Effector memory CD4-positive, alpha-beta T cell (primary cell): ENCODE measurements around the gene MYO3B.
"Not testable (repeated sequence)": the region's sequence is repeated elsewhere in the genome, so short reads cannot be mapped to it uniquely, and the experiment has no call there.

Source experiments
- DNase-seq, 3 donors: peaks; one replicate each; pipeline ENCODE4 v3.0.0-alpha.2; 2020
- H3K27ac ChIP-seq: 2 replicates; pipeline ENCODE4 v1.7.0; 2013; ENCODE audit warnings: mild to moderate bottlenecking, low read length, moderate library complexity; ENCODE audit not compliant: insufficient read depth, poor library complexity, severe bottlenecking
- H3K27me3 ChIP-seq: replicated peaks from 2 replicates; pipeline ENCODE4 v1.7.0; 2013; ENCODE audit warnings: mild to moderate bottlenecking, low read length; ENCODE audit not compliant: insufficient read depth, control insufficient read depth, poor library complexity, severe bottlenecking
- H3K36me3 ChIP-seq: 2 replicates; pipeline ENCODE4 v1.7.0; 2013; ENCODE audit warnings: mild to moderate bottlenecking, low read length, moderate library complexity; ENCODE audit not compliant: control insufficient read depth, insufficient read depth
- H3K4me1 ChIP-seq: 2 replicates; pipeline ENCODE4 v1.7.0; 2013; ENCODE audit warnings: low read length, mild to moderate bottlenecking; ENCODE audit not compliant: control insufficient read depth, insufficient read depth, poor library complexity, severe bottlenecking
- H3K4me3 ChIP-seq: 2 replicates; pipeline ENCODE4 v1.7.0; 2013; ENCODE audit warnings: low read length, low read depth, mild to moderate bottlenecking; ENCODE audit not compliant: insufficient read depth, poor library complexity, severe bottlenecking
- H3K9me3 ChIP-seq: 2 replicates; pipeline ENCODE4 v1.7.0; 2013; ENCODE audit warnings: mild to moderate bottlenecking, low read length, moderate library complexity; ENCODE audit not compliant: control insufficient read depth

Gene MYO3B

GRCh38 chr2:170588729-170589128 lies 410.8 kb downstream of the MYO3B start:
- no peaks in the 10 kb centered on the region for H3K27me3 ChIP-seq
- H3K27ac ChIP-seq: no peak overlapping the region
- H3K4me1 ChIP-seq: no peaks in the 10 kb centered on the region
- H3K4me3 ChIP-seq: no peak overlapping the region
- no peaks in the 10 kb centered on the region for H3K9me3 ChIP-seq
- DNase-seq: no peak
- no peaks in the 10 kb centered on the region for H3K36me3 ChIP-seq

- Histone ChIP-seq H3K4me1 (no peaks in the 10 kb centered on the region), H3K27ac (no peak overlapping the region), H3K9me3 (no peaks in the 10 kb centered on the region), H3K4me3 (no peak overlapping the region), H3K27me3 (no peaks in the 10 kb centered on the region), H3K36me3 (no peaks in the 10 kb centered on the region)
- no peak for DNase-seq
These were observed 418.6 kb downstream of the MYO3B start for GRCh38 chr2:170596576-170596975.

- Histone ChIP-seq H3K4me3 (no peak overlapping the region), H3K4me1 (no peaks in the 10 kb centered on the region), H3K36me3 (no peaks in the 10 kb centered on the region), H3K9me3 (no peaks in the 10 kb centered on the region), H3K27me3 (no peaks in the 10 kb centered on the region), H3K27ac (no peak overlapping the region)
- no peak for DNase-seq
These were observed 420.1 kb downstream of the MYO3B start for GRCh38 chr2:170598067-170598395.

- H3K9me3 ChIP-seq: no peaks in the 10 kb centered on the region
- H3K4me1 ChIP-seq: no peaks in the 10 kb centered on the region
- no peaks in the 10 kb centered on the region for H3K27me3 ChIP-seq
- H3K36me3 ChIP-seq: no peaks in the 10 kb centered on the region
- no peak overlapping the region for H3K4me3 ChIP-seq
- DNase-seq: no peak
- no peak overlapping the region for H3K27ac ChIP-seq
These were observed 423.5 kb downstream of the MYO3B start for GRCh38 chr2:170601489-170601888.

- H3K4me1 ChIP-seq: no peaks in the 10 kb centered on the region
- no peaks in the 10 kb centered on the region for H3K9me3 ChIP-seq
- no peaks in the 10 kb centered on the region for H3K27me3 ChIP-seq
- H3K4me3 ChIP-seq: no peak overlapping the region
- no peak for DNase-seq
- H3K27ac ChIP-seq: no peak overlapping the region
- H3K36me3 ChIP-seq: no peaks in the 10 kb centered on the region
These were observed 427.9 kb downstream of the MYO3B start for GRCh38 chr2:170605862-170606261.

GRCh38 chr2:170607171-170607570 lies 429.2 kb downstream of the MYO3B start:
- Histone ChIP-seq H3K4me1 (no peaks in the 10 kb centered on the region), H3K4me3 (no peak overlapping the region), H3K9me3 (no peaks in the 10 kb centered on the region), H3K27ac (no peak overlapping the region), H3K27me3 (no peaks in the 10 kb centered on the region), H3K36me3 (no peaks in the 10 kb centered on the region)
- no peak for DNase-seq

- DNase-seq: no peak
- no peaks in the 10 kb centered on the region for H3K4me1 ChIP-seq
- H3K27ac ChIP-seq: no peak overlapping the region
- no peak overlapping the region for H3K4me3 ChIP-seq
- H3K9me3 ChIP-seq: no peaks in the 10 kb centered on the region
- H3K27me3 ChIP-seq: no peaks in the 10 kb centered on the region
- H3K36me3 ChIP-seq: no peaks in the 10 kb centered on the region
These were observed 432.7 kb downstream of the MYO3B start for GRCh38 chr2:170610615-170611014.

GRCh38 chr2:170618948-170619347 lies 441.0 kb downstream of the MYO3B start:
- not testable (repeated sequence) for DNase-seq, H3K27me3 ChIP-seq, H3K4me3 ChIP-seq, H3K4me1 ChIP-seq, H3K27ac ChIP-seq, H3K36me3 ChIP-seq, H3K9me3 ChIP-seq

- H3K27me3 ChIP-seq, H3K27ac ChIP-seq, H3K4me3 ChIP-seq, H3K4me1 ChIP-seq, DNase-seq, H3K36me3 ChIP-seq, H3K9me3 ChIP-seq: not testable (repeated sequence)
These were observed 457.1 kb downstream of the MYO3B start for GRCh38 chr2:170635094-170635493.

GRCh38 chr2:170639635-170640034 lies 461.7 kb downstream of the MYO3B start:
- no peak overlapping the region for H3K27ac ChIP-seq
- no peak overlapping the region for H3K4me3 ChIP-seq
- H3K9me3 ChIP-seq: no peaks in the 10 kb centered on the region
- no peaks in the 10 kb centered on the region for H3K36me3 ChIP-seq
- no peak for DNase-seq
- peaks cover 4% of the 10 kb centered on the region for H3K27me3 ChIP-seq
- no peaks in the 10 kb centered on the region for H3K4me1 ChIP-seq

- Histone ChIP-seq H3K4me1 (no peaks in the 10 kb centered on the region), H3K27ac (no peak overlapping the region), H3K27me3 (peaks cover 4% of the 10 kb centered on the region), H3K9me3 (no peaks in the 10 kb centered on the region), H3K4me3 (no peak overlapping the region), H3K36me3 (no peaks in the 10 kb centered on the region)
- no peak for DNase-seq
These were observed 464.0 kb downstream of the MYO3B start for GRCh38 chr2:170641961-170642360.
